T-helper 9 cell (primary cell): ENCODE measurements around the gene ZSWIM5.
"Not testable (repeated sequence)": the region's sequence is repeated elsewhere in the genome, so short reads cannot be mapped to it uniquely, and the experiment has no call there.

Experiments used
- DNase-seq: peaks from one replicate; pipeline ENCODE4 v3.0.0-alpha.2; 2020

The ZSWIM5 gene

DNA sequence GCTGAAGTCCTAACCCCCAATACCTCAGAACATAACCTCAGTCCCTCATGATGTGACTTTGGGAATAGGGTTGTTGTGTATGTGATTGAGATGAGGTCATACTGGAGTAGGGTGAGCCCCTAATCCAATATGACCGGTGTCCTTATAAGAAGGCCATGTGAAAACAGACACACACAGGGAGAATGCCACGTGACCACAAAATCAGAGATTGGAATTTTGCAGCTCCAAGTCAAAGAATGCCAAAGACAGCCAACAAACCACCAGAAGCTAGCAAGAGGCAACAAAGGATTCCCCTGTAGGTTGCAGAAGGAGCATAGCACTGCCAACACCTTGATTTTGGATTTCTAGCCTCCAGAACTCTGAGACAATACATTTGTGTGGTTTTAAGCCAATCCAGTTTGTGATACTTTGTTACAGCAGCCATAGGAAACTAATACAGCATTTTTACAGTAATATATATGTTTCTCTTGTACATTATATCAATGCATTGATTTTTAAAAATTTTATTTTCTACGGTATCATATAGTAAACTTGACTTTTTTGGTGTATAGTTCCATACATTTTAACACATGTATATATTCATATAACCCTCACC lies 5.4 kb downstream of the ZSWIM5 start:
- DNase-seq = no peak

DNA sequence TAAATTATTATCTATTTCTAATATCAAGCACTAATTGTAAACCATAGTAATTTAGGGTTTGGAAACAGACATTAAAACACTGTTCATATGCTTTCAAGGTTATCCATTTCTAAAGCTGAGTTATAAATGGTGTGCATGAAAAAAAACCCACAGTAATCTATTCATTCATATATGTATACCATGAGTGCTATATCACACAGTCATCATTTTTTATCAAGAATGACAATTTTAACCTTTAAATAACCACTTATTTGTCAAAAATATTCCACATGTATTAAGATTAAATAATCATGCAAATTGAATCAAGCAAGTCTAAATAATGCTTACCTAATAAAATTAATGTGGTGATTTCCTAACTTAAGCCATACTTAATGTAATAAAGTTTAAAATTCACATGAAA lies 6.0 kb downstream of the ZSWIM5 start:
- no peak for DNase-seq

DNA sequence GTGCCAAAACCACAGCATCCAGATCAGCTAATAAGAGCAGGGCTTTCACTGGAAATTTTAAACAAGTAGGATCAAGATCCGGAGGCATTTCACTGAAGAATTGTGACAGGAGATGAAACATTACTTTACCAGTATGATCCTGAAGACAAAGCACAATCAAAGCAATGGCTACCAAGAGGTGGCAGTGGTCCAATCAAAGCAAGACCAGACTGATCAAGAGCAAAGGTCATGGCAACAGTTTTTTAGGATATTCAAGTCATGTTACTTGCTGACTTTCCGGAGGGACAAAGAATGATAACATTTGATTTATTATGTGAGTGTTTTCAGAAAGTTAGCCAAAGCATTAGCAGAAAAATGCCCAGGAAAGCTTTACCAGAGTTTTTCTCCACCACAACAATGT lies 8.2 kb downstream of the ZSWIM5 start:
- DNase-seq = no peak

- no peak for DNase-seq
Measured at GRCh38 chr1:45196863-45197262, 9.5 kb downstream of the ZSWIM5 start.

GRCh38 chr1:45191418-45191783 lies 15.0 kb downstream of the ZSWIM5 start:
- no peak for DNase-seq

- DNase-seq = no peak
Measured at GRCh38 chr1:45187725-45188124, 18.7 kb downstream of the ZSWIM5 start.

GRCh38 chr1:45179918-45180519 lies 26.4 kb downstream of the ZSWIM5 start:
- not testable (repeated sequence) for DNase-seq

- DNase-seq = no peak
Measured at GRCh38 chr1:45177452-45177851, 29.0 kb downstream of the ZSWIM5 start.

GRCh38 chr1:45172764-45173163 lies 33.6 kb downstream of the ZSWIM5 start:
- no peak for DNase-seq

DNA sequence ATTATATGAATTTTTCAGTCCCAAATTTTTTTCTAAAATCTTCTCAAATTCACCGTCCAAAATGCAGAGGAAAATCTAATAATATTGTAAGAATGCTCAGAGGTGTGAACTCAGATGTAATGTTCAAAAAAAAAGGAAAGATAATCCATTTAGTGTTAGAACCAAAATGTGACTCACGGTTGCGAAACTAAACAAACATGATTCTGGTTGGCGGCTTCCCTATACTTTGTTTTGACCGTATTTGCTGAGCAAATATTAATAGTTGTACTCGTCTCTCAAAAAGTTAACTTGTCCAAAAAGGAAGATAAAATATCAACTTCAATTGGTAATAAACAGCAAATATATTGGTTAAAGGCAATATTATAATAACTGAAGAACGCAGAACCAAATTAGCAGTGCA lies 34.4 kb downstream of the ZSWIM5 start:
- DNase-seq = no peak

GRCh38 chr1:45171575-45171974 lies 34.8 kb downstream of the ZSWIM5 start:
- DNase-seq = no peak

DNA sequence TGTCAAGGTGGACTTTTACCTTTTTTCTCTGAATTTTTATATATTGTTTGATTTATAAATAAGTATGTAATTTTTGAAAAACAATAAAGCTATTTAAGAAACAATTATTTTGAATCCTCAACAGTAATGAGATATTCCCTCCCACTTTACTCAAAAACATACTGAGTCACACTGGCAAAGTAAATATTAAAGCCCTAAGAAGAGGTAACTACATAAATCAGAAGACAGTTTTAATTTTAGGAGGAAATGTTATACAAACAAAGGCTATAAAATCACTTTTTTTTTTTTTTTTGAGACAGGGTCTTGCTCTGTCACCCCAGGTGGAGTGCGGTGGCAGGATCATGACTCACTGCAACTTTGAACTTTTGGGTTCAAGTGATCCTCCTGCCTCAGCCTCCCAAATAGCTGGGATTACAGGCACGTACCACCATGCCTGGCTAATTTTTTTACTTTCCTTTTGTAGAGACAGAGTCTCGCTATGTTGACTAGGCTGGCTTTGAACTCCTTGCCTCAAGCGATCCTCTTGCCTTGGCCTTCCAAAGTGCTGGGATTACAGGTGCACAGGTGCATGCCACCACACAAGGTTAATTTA lies 36.2 kb downstream of the ZSWIM5 start:
- no peak for DNase-seq

DNA sequence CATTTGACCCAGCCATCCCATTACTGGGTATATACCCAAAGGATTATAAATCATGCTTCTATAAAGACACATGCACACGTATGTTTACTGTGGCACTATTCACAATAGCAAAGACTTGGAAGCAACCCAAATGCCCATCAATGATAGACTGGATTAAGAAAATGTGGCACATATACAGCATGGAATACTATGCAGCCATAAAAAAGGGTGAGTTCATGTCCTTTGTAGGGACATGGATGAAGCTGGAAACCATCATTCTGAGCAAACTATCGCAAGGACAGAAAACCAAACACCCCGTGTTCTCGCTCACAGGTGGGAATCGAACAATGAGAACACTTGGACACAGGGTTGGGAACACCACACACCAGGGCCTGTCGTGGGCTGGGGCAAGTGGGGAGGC lies 38.5 kb downstream of the ZSWIM5 start:
- not testable (repeated sequence) for DNase-seq

DNA sequence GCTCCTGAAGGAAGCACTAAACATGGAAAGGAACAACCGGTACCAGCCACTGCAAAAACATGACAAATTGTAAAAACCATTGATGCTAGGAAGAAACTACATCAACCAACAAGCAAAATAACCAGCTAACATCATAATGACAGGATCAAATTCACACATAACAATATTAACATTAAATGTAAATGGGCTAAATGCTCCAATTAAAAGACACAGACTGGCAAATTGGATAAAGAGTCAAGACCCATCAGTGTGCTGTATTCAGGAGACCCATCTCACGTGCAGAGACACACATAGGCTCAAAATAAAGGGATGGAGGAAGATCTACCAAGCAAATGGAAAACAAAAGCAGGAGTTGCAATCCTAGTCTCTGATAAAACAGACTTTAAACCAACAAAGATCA lies 42.1 kb downstream of the ZSWIM5 start:
- DNase-seq = not testable (repeated sequence)

GRCh38 chr1:45163111-45163510 lies 43.3 kb downstream of the ZSWIM5 start:
- DNase-seq = not testable (repeated sequence)

- DNase-seq = peak; percentile 1
Measured at GRCh38 chr1:45162041-45163035, 44.1 kb downstream of the ZSWIM5 start.

DNA sequence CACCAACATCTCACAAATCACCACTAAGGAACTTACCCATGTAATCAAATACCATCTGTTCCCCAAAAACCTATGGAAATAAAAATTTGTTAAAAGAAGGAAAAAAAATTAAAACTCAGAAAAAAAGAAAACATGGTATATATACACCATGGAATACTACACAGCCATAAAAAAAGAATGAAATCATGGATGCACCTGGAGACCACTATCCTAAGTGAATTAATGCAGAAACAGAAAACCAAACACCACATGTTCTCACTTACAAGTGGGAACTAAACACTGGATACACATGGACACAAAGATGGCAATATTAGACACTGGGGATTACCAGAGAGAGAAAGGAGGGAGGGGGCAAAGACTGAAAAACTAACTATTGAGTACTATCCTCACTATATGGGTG lies 50.4 kb downstream of the ZSWIM5 start:
- no peak for DNase-seq

DNA sequence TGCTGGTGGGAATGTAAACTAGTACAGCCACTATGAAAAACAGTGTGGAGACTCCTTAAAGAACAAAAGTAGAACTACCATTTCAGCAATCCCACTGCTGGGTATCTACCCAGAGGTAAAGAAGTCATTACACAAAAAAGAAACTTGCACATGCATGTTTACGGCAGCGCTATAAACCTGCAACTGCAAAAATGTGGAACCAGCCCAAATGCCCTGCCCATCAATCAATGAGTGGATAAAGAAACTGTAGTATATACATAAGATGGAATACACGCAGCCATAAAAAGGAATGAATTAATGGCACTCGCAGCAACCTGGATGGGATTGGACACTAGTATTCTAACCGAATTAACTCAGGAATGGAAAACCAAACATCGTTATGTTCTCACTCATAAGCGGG lies 51.0 kb downstream of the ZSWIM5 start:
- DNase-seq = no peak

- no peak for DNase-seq
Measured at GRCh38 chr1:45152126-45152525, 54.3 kb downstream of the ZSWIM5 start.

DNA sequence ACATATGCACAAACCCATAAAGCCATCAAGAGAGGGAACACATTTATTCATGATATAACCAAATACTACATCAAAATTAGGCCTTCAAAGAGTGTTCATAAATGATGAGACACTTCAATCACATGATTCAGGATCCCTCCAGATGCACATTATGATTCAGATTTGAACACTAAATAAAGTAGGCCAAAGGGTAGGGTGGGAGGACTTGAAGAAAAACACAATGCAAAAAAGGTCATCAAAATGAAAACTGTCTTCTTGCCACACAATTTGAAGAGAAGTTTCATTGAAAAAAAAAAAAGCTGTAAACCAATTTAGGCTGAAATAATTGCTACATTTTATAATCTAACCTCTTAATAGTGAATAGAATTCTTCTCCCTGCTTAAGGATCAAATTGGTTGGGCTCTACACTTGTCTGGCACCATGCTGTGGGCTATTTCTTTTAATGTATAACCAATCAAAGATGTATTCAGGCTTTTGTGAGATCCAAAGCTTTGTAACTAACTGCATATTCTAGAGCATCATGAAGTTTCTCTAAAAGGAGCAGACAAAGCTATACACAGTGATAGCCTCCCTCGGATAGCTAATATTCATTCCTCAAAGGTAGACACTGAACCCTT lies 58.1 kb downstream of the ZSWIM5 start:
- DNase-seq = no peak

DNA sequence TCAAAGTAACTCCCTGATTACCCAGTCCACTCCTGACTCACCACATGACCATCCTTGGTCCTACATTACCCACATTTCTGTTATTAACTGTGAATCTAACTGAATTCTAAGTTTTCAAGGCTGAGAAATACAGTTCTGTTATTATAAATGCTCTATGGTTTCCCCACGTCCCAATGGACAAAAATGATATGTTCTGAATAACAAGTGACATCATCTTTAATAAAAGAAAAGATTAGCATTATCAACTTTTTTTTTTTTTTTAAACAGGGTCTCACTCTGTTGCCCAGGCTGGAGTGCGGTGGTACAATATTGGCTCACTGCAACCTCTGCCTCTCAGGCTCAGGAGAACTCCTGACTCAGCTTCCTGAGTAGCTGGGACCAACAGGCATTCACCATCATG lies 59.6 kb downstream of the ZSWIM5 start:
- no peak for DNase-seq

GRCh38 chr1:45141247-45142003 lies 65.0 kb downstream of the ZSWIM5 start:
- DNase-seq = no peak
